GM19452 (cell line): ENCODE measurements around the gene PSMA4.
"Not testable (repeated sequence)": the region's sequence is repeated elsewhere in the genome, so short reads cannot be mapped to it uniquely, and the experiment has no call there.

ENCODE experiments used
- ATAC-seq: cut with Tn5 transposase; IDR thresholded peaks from one replicate; pipeline ENCODE4 v1.9.1; 2021; ENCODE audit not compliant: unreplicated experiment

Gene PSMA4

DNA sequence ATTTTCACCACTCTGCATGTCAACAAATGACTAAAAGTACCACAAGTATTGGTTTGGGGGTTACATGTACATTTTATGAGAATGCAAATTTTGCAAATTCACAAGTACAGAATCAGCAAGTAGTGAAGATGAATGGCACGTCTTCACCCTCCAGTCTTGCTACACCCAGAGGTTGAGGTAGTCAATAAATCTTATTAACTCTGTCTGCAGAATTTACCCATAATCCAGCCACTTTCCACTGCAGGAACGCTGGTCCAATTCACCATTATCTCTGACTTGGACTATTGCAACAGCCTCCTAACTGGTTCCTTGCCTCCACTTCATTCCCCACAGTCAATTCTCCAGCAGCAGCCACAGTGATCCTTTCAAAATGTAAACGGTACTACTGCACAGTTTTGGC, 10.6 kb downstream of the PSMA4 start:
- no peak for ATAC-seq

DNA sequence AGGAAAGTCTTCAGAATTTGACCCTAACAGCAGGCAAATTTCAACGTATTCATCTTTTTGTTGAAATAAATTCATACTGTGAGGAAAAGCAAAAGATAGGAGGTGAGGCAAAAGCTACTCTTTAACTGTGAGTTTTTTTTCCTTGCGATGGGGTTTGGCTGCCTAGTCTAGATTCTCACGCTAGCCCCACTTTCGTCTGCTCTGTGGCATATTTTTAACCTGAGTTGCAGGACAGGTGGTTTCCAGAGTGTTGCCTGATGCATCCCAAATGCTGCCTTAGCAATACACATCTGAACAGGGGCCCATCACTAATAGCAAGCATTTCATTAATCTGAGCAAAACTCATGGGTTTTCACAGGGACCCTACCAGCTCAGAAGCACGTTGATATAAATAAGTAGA, 11.7 kb downstream of the PSMA4 start:
- no peak for ATAC-seq

DNA sequence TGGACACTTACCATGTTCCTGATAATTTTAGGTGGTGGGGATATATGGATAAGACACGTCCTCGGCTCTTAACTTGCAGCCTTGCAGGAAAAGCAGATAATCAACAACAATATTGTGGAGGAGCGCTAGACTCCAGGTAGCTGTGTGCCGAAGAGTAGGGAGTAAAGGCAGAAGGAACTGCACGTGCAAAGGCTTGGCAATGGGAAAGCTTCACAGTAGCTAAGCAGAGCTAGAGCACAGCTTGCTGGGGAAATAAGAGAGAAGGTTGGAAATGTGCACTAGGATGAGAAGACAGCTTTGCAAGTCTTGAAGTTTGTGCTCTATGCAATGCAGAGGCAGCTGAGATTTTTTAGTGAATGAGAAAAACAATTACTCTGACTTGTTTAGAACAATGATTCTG, 12.4 kb downstream of the PSMA4 start:
- ATAC-seq: no peak

DNA sequence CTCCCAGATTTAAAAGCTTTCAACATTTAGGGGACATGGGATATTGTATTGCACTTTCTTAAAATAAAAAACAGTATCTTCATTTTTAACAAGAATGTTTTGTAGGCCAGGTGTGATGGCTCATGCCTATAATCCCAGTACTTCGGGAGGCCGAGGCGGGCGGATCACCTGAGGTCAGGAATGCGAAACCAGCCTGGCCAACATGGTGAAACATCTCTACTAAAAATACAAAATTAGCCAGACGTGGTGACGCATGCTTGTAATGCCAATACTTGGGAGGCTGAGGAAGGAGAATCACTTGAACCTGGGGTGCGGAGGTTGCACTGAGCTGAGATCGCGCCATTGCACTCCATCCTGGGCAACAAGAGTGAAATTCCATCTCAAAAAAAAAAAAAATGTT, 20.0 kb downstream of the PSMA4 start:
- not testable (repeated sequence) for ATAC-seq

DNA sequence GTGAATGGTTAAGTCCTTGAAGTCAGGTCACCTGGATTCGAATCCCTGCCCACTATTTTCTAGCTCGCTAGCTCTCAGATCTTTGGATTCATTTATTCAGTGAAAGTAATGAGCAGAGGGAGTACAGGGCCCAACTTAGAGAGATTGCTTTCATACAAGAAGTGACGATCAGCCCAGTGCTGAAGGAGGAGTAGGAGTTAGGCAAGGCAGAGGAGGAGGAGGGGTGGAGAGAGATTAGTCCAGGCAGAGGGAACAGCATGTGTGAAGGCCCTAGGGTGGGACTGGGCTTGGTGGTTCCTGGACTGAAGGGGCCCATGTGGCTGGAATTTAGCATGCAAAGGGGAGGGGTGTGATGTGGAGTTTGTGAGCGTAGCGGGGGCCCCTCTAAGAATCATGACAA, 21.2 kb downstream of the PSMA4 start:
- no peak for ATAC-seq

DNA sequence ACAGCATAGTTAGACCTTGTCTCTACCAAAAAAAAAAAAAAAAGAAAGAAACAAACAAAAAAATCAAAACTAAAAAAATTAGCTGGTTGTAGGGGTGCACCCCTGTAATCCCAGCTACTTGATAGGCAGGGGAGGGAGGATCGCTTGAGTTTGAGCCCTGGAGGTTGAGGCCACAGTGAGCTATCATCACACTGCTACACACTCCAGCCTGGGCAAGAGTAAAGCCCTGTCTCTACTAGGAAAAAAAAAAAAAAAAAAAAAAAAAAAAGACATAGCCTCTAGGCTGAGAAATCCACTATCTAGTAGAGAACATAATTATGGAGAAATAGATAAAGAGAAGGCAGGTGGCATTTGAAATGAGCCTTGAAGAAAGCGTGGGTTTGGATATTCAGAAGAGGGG, 22.8 kb downstream of the PSMA4 start:
- no peak for ATAC-seq

DNA sequence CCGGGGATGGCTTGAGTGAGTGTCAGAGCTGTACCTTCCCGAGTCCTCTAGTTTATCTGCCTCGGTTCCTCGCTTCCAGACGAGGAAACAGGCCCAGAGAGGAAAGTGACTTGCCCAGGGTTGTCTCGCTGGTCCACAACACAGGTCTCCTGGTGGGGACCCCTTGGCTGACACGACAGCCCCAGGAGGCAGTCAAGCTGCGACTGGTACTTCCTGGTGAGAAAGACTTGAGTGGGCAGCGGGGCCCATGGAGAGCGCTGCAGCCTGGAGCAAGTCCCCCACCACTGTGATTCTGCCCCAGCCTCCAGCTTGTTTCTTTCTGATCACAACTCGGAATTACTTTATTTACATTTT, 24.5 kb downstream of the PSMA4 start:
- peak; percentile 27 for ATAC-seq

DNA sequence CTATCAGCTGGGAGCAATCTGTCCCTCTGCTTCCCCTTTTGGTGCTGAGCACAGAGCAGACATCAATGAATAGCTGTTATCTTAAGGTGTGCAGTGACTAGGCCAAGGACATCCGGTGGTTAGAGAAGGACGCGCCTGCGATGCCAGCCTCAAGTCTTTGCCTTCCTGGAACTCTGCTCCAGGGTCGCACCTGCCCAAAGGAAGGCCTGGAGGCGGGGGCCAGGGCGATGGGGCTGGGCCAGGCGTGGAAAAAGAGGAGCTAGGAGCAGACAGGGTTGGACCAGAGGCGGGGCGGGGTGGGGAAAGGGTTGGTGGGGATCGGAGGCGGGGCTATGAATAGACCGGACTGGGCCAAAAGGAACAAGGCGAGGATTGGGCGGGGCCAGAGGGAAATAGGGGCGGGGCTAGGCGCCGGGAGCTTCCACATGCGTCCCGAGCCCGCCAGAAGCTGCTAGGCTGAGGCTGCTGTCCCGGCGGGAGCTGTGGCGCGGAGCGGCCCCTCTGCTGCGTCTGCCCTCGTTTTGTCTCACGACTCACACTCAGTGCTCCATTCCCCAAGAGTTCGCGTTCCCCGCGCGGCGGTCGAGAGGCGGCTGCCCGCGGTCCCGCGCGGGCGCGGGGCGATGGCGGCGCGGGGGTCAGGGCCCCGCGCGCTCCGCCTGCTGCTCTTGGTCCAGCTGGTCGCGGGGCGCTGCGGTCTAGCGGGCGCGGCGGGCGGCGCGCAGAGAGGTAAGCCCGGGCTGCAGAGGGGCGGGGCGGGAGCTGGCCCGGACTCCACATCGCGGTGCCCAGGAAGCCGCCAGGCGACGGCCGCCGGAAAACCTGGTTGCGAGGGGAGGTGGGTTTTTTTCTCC, 25.1 kb downstream of the PSMA4 start, which contains the start of gene CHRNA5:
CHRNA5 (plus strand) TSS at position 424 of the 854 bp plus-strand sequence; CDS start at position 624, 200 bp downstream.
- ATAC-seq: peak; percentile 70

DNA sequence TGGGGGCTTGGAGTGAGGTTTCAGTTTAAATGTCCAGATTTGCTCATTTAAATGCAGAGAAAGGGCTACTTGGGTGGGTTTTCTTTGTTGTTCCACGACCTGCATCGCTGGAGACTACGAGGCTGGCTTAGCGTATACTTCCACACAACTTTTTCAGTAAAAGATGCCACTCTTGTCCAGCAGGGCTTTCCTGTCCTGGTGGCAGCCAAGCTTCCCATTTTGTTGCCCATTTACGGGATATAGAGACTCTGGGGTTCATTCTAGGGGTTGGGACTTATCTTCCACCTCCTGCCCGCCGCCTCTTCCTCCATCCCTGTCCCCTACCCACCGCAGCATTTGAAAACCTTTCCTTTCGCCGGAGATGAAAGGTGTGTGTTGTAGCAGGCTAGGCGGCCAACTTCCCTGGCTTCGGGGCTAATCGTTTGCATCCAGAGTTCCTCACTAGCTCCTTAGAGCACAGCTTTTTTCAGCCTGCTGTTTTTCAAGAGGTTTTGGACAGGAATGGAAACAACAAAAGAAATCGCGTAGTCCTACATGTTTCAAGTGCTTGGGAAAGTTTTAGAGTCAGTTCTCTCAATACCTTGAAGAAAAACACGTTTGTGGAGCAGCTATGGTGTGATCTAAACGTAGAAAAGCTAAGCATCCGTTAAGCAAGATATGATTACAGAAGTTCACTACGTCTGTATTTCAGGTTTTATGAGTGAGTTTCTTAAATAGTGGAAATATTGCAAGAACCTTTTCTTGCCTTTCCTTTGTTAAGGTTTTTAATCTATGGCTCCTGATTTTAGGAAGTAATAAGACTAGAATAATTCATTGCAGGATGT, 25.9 kb downstream of the PSMA4 start:
- ATAC-seq: peak; percentile 18

DNA sequence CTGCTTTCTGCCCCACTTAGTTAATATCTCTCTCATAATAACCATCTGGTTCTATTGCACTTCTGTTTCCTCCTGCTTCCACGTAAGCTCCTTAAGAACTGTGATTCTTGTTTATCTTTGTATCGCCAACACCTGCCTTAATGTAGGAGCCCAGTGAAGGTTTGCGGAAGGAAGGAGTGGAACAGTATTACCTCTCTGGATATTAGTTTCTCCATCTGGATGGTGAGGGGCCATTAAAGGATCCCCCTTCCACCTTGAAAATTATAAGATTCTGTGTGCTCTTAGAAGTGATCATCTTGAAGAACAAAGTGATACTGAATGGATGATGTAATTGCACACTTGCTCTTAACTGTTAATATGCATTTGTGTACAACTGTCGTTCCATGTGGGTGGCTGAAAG, 27.3 kb downstream of the PSMA4 start:
- no peak for ATAC-seq

DNA sequence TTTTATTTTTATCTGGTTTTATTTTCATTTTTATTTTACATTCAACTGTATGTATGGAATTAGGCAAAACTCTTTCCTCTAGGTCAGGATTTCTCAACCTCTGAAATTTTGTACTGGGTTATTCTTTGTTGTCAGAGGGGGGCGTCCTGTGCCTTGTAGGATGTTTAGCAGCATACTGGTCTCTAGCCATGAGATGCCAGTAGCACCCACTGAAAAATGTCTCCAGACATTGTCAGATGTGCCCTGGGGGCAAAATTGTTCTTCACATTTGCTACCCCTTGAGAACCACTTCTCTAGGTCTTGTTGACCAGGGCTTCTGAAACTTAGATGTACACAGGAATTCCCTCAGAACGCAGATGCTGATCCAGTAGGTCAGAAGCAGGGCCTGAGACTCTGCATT, 30.5 kb downstream of the PSMA4 start:
- ATAC-seq: no peak

DNA sequence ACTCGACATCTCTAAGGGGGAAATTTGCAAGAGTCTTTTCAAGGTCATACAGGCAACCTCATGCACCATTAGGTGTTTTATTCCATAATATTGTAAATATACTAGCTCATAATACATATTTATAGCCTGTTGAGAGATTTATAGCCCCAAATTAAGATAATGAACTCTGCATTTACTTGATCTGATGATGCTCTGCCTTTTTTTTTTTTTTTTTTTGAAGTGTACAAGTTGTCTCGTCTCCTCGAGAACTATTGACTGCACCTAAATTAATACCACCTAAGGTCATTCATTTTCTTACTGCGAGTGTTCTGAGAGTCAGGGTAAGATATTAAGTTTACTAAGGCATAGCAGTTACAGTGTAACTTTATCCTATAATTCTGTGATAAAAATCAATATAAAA, 31.1 kb downstream of the PSMA4 start:
- no peak for ATAC-seq

DNA sequence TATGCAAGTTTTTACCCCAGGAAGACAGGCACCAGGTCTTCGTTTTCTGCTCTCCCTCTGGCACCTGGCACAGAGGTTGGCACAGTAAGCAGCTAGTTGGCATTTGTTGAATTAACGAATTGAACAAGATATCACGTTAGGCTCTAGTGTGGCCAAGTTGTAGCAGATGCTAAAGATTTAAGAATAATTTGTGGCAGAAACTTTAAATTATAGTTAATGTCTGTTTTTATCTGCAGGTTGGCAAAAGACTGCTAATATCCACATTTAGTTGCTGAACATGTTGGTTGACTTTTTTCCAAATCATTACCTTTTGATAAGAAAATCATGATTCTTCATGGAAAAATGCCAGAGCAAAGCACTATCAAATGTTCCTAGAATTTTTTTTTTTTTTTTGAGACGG, 33.2 kb downstream of the PSMA4 start:
- ATAC-seq: no peak

DNA sequence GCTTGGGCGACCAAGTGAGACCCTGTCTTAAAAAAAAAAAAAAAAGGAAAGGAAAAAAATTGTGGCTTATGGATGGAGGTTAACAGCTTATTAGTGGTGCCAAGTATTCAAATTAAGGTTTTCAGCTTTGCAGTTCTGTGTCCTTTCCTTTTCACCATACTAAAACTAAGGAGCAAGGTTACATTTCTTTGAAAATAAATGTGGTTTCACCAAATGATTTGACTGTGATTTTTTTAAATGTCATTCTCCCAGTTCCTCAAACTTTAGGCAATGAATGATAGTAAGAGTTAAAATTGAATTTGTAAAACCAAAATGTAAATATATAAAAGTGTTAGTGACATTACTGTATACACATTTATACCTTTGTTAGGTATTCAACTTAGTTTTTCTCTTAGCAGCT, 34.7 kb downstream of the PSMA4 start:
- ATAC-seq: no peak

DNA sequence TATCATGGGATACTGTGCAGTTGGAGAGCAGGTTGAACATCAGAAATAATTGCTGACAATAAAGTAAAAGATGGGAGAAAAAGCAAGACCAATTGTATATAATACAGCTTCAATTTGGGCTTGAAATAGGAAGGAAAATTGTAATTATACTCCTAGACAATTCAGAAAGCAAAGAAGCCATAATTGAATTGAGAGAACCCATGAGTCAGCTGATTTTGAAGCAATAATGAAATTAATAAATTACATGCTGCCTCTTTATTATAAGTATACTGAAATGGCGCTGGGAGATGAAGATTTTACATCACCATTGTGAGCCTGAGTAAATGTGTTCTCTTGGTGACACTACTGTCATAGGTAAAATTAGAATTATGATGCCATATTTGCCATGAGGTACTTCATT, 57.3 kb downstream of the PSMA4 start:
- ATAC-seq: no peak

DNA sequence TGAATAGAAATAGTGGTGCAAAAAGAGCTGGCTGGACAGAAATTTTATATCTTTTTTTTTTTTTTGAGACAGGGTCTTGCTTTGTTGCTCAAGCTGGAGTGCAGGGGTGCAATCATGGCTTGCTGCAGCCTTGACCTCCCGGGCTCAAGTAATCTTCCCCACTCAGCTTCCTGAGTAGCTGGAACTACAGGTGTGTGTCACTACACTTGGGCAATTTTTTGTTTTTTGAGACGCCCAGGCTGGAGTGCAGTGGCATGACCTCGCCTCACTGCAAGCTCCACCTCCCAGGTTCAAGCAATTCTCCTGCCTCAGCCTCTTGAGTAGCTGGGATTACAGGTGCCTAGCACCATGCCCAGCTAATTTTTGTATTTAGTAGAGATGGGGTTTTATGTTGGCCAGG, 58.1 kb downstream of the PSMA4 start:
- ATAC-seq: no peak

DNA sequence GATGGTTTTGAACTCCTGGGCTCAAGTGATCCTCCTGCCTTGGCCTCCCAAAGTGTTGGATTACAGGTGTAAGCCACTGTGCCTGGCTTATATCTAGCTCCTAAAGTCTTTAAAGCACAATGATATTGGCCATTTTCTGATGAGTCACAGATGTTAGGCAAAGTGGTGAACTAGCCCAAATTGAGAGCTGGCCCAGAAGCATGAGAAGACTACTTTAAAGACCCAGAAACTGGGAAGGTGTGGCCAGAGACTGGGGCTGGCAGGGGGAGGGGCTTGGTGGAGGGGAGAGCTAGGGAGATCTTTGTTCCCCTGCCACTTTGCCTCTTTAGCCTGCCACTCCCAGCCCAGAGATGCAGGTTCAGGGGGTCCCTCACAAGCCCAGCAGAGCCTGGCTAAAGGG, 58.9 kb downstream of the PSMA4 start:
- ATAC-seq: no peak
